NB4 (cell line): ENCODE data around the gene TBC1D2B.

Experiments used
- DNase-seq: peaks from one replicate; pipeline ENCODE4 v3.0.0; 2010; ENCODE audit warnings: low read depth
- H3K4me3 ChIP-seq: one replicate; pipeline ENCODE4 v1.5.1; 2011; ENCODE audit warnings: mild to moderate bottlenecking, low read depth, low read length, moderate library complexity
- MYC ChIP-seq: IDR thresholded peaks from 2 replicates; pipeline ENCODE4 v1.6.1; 2011; ENCODE audit warnings: low read depth, low read length
- POLR2A ChIP-seq: IDR thresholded peaks from 2 replicates; pipeline ENCODE4 v1.6.1; 2011; ENCODE audit warnings: mild to moderate bottlenecking; ENCODE audit not compliant: insufficient read length; ENCODE audit errors: extremely low read depth
- TF ChIP-seq, protein P1 (sequence below): IDR thresholded peaks from one replicate; pipeline ENCODE4 v1.5.1; 2012; ENCODE audit warnings: low read depth, low read length
- TF ChIP-seq, protein P2 (sequence below): IDR thresholded peaks from 2 replicates; pipeline ENCODE4 v1.6.1; 2011; ENCODE audit warnings: low read depth, low read length

Gene TBC1D2B

DNA sequence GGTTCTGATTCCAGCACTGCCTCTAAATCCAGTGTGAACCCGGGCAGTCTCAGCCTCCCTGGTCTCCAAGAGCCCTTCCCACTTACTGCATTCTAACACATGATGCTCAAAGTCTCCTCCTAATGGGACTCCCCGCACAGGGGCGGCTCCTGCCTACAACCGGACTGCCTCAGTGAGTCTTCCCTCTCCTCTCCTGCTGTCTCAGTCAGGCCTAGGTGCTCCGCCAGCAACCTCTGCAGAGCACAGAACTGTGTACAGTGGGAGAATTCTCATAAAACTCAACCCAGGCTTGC lies 28.9 kb downstream of the TBC1D2B start:
- TF ChIP-seq, protein P1, sequence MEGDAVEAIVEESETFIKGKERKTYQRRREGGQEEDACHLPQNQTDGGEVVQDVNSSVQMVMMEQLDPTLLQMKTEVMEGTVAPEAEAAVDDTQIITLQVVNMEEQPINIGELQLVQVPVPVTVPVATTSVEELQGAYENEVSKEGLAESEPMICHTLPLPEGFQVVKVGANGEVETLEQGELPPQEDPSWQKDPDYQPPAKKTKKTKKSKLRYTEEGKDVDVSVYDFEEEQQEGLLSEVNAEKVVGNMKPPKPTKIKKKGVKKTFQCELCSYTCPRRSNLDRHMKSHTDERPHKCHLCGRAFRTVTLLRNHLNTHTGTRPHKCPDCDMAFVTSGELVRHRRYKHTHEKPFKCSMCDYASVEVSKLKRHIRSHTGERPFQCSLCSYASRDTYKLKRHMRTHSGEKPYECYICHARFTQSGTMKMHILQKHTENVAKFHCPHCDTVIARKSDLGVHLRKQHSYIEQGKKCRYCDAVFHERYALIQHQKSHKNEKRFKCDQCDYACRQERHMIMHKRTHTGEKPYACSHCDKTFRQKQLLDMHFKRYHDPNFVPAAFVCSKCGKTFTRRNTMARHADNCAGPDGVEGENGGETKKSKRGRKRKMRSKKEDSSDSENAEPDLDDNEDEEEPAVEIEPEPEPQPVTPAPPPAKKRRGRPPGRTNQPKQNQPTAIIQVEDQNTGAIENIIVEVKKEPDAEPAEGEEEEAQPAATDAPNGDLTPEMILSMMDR: no peak
- TF ChIP-seq POLR2A (no peak), MYC (no peak)
- TF ChIP-seq, protein P2, sequence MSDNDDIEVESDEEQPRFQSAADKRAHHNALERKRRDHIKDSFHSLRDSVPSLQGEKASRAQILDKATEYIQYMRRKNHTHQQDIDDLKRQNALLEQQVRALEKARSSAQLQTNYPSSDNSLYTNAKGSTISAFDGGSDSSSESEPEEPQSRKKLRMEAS: no peak
- no peak for DNase-seq
- H3K4me3 ChIP-seq: peak overlapping the region; percentile 27

DNA sequence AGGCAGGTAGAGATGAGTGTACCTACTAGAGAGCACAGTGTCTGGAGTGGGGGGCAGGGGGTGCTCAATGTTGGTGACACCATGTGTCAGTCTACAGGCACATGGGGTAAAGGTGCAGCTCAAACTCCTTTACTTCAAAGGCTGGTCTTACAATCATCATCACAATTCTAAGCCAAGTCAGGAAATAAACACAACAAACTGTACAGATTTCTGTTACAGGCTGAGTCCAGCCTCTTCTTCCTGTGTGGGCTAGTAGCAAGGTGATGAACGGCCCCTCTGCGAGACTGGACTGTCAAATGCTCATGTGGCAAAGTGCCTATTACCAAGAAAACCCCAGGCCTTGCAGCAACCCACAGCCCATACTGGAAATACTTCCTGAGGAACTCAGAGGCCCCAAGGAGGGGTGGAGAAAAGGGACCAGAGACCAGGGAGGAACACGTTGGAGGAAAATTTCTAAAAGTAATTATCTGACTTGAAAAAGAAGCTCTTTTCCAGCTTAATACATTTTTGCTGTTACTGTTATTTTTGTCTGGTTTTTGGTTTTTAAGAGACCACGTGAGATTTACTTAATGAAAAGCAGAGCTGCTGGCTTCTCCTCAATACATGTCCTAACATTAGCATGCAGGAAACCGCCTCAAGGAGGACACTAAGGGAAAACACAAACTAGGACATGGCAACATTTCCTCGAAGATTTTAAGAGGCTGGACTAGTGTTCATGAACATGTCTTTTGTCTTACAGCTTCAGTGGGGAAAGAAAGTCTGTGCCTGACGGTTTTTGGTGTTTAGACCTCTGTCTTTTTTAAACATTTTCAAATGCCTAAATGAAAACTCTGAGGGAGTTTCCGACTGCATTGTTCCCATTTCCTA lies 29.5 kb downstream of the TBC1D2B start:
- TF ChIP-seq, protein P2: no peak; the same call in 1 of the 2 replicates
- peak; percentile 58; the same call in 1 of the 2 replicates for TF ChIP-seq MYC
- peak; percentile 98 for DNase-seq
- H3K4me3 ChIP-seq: peak overlapping the region; percentile 27

DNA sequence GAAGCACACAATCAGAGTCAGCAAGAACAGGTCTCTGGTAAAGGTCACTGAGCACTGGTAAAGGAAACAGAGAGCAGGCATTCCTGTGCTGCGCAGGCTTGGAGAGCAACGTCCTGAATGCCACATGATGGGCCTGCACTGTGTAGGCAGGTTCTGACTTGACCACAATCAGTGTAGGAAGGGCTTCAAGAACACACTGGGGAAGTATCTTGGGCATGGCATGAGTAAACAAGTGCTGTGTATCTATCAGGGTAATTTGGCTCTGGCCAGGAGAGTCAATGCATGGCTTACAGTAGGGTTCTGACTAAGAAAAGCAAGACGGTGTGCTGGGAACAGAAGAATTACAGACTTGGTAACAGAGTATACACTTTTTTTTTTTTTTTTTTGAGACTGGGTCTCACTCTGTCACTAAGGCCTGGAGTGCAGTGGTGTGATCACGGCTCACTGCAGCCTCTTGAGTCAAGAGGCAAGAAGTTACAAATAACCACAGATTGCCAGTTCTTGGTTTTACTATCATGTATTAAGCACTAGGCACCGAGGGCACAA lies 30.6 kb downstream of the TBC1D2B start:
- peak overlapping the region; percentile 12 for H3K4me3 ChIP-seq
- TF ChIP-seq MYC: no peak
- TF ChIP-seq, protein P1: no peak
- TF ChIP-seq, protein P2: 0 out of 2 replicates have a peak, but pooled peaks have one; percentile 9
- TF ChIP-seq POLR2A: no peak
- peak; percentile 77 for DNase-seq

DNA sequence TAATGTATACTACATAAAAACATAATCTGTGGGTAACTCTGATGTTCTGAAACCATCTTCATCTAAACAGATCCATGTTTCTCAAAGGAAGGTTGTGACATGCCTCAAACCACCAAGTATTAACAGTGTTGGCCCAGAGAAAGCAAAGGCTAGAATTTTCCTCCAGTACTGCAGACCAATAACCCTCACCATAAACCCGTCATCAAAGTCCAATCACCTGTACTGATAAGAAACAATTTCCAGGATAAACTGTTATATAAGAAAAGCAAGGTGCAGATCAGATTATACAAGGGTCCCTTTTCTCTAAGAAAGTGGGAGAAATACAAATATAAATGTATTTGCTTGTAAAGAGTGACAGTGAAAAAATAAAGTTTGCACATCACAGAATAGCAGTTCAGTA lies 32.3 kb downstream of the TBC1D2B start:
- H3K4me3 ChIP-seq: no peak overlapping the region
- DNase-seq: no peak
- TF ChIP-seq, protein P1: no peak
- TF ChIP-seq MYC (no peak; the same call in 1 of the 2 replicates), POLR2A (no peak)
- TF ChIP-seq, protein P2: no peak

DNA sequence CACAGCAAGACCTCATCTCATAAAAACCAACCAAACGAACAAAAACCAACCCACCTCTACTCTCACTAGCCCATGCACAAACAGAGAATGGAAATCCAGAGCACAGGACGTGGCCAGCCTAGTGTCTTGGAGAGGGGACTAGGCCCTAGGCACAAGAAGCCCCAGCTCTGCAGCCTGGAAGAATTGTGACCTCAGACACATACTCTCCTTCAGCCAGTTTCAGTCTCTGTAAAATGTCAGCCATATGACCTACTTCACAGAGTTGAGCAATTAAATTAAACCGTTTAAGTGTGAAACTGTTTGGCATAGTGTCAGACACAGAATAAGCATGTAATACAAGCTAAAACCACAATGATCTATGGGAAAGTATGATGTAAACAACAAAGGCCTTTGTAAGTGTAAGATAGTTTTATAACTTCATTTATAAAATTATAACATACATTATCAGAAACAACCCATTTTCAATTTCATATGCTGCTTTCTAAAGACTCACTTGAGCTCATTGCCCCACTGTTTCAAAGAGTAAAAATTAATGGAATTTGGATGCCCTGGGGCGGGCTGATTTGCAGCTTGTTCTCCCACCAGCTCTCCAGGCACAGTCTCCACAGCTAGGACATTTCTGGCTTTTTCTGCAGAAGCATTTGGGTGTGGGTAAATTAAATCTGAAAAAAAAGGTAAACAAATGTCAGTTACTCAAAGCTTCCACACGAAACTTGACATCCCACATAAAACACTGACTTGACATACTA lies 32.9 kb downstream of the TBC1D2B start:
- TF ChIP-seq MYC (no peak), POLR2A (no peak)
- TF ChIP-seq, protein P1: no peak
- TF ChIP-seq, protein P2: no peak
- H3K4me3 ChIP-seq: no peak overlapping the region
- DNase-seq: peak; percentile 66
